GM18867 (cell line): ENCODE measurements around the gene TPP1.

Source experiments
- ATAC-seq: cut with Tn5 transposase; IDR thresholded peaks from one replicate; pipeline ENCODE4 v1.9.1; 2021; ENCODE audit warnings: mild to moderate bottlenecking, moderate library complexity; ENCODE audit not compliant: unreplicated experiment

The TPP1 gene

GRCh38 chr11:6647836-6648235 is 28.6 kb upstream of the TPP1 start:
- no peak for ATAC-seq

GRCh38 chr11:6646918-6647679 is 27.9 kb upstream of the TPP1 start:
- ATAC-seq: peak; percentile 80

GRCh38 chr11:6646576-6646917 is 27.3 kb upstream of the TPP1 start:
- no peak for ATAC-seq

GRCh38 chr11:6646071-6646470 is 26.8 kb upstream of the TPP1 start:
- ATAC-seq: no peak

GRCh38 chr11:6642957-6643356 is 23.7 kb upstream of the TPP1 start:
- ATAC-seq: no peak

- ATAC-seq: no peak
Measured at GRCh38 chr11:6640985-6641701, 21.9 kb upstream of the TPP1 start.

- ATAC-seq: no peak
Measured at GRCh38 chr11:6640036-6640984, 21.1 kb upstream of the TPP1 start.

- no peak for ATAC-seq
Measured at GRCh38 chr11:6638429-6638828, 19.2 kb upstream of the TPP1 start.

- no peak for ATAC-seq
Measured at GRCh38 chr11:6637871-6638270, 18.6 kb upstream of the TPP1 start.

GRCh38 chr11:6636480-6636879 is 17.3 kb upstream of the TPP1 start:
- ATAC-seq: no peak

- no peak for ATAC-seq
Measured at GRCh38 chr11:6635082-6635932, 16.1 kb upstream of the TPP1 start.

- ATAC-seq: no peak
Measured at GRCh38 chr11:6634534-6634933, 15.3 kb upstream of the TPP1 start.

GRCh38 chr11:6633422-6634408 is 14.5 kb upstream of the TPP1 start:
- no peak for ATAC-seq

- ATAC-seq: no peak
Measured at GRCh38 chr11:6632116-6633073, 13.2 kb upstream of the TPP1 start.

- ATAC-seq: no peak
Measured at GRCh38 chr11:6631361-6631890, 12.2 kb upstream of the TPP1 start.

GRCh38 chr11:6630632-6631291 is 11.5 kb upstream of the TPP1 start:
- no peak for ATAC-seq

- ATAC-seq: no peak
Measured at GRCh38 chr11:6629892-6630631, 10.8 kb upstream of the TPP1 start.
